HG03575 (cell line): ENCODE results near the gene MPHOSPH6.
"Not testable (repeated sequence)": the region's sequence is repeated elsewhere in the genome, so short reads cannot be mapped to it uniquely, and the experiment has no call there.

Source experiments
- ATAC-seq: cut with Tn5 transposase; IDR thresholded peaks from one replicate; pipeline ENCODE4 v1.9.1; 2021; ENCODE audit not compliant: unreplicated experiment, insufficient number of reproducible peaks, low FRiP score; ENCODE audit errors: extremely low read depth

MPHOSPH6 gene

GRCh38 chr16:82135844-82136243 lies 34.2 kb downstream of the MPHOSPH6 start:
- ATAC-seq: no peak

GRCh38 chr16:82134846-82135245 lies 35.2 kb downstream of the MPHOSPH6 start:
- no peak for ATAC-seq

GRCh38 chr16:82133798-82134197 lies 36.2 kb downstream of the MPHOSPH6 start:
- ATAC-seq: no peak

GRCh38 chr16:82129881-82130280 lies 40.1 kb downstream of the MPHOSPH6 start:
- no peak for ATAC-seq

- no peak for ATAC-seq
Measured at GRCh38 chr16:82124651-82125050, 45.4 kb downstream of the MPHOSPH6 start.

- no peak for ATAC-seq
Measured at GRCh38 chr16:82119405-82119804, 50.6 kb downstream of the MPHOSPH6 start.

GRCh38 chr16:82118749-82119148 lies 51.3 kb downstream of the MPHOSPH6 start:
- ATAC-seq: no peak

GRCh38 chr16:82116535-82116934 lies 53.5 kb downstream of the MPHOSPH6 start:
- ATAC-seq: no peak

- ATAC-seq: no peak
Measured at GRCh38 chr16:82113741-82114140, 56.3 kb downstream of the MPHOSPH6 start.

- no peak for ATAC-seq
Measured at GRCh38 chr16:82111944-82112343, 58.1 kb downstream of the MPHOSPH6 start.

- ATAC-seq: not testable (repeated sequence)
Measured at GRCh38 chr16:82109266-82109665, 60.8 kb downstream of the MPHOSPH6 start.

GRCh38 chr16:82108774-82109173 lies 61.2 kb downstream of the MPHOSPH6 start:
- no peak for ATAC-seq

- no peak for ATAC-seq
Measured at GRCh38 chr16:82108100-82108499, 61.9 kb downstream of the MPHOSPH6 start.

GRCh38 chr16:82105107-82105506 lies 64.9 kb downstream of the MPHOSPH6 start:
- no peak for ATAC-seq
